Gastrocnemius medialis (tissue), 4 donors: ENCODE data around the gene CYB5R3.
A peak's percentile ranks its signal among the peaks of the same experiment; 100 is the strongest.

Experiments
- POLR2A ChIP-seq, 2 donors: fragments of 450-650 bp; IDR thresholded peaks; one replicate each; pipeline ENCODE4 v1.6.1; 2017; ENCODE audit warnings: antibody characterized with exemption in 2 of 2, mild to moderate bottlenecking in 2 of 2, moderate library complexity in 2 of 2
- TF ChIP-seq, protein P1 (sequence below), 5 experiments: fragments of 450-650 bp in 3 of 5; fragments of 200-600 bp in 2 of 5; sonication (generic) in 2 of 5; IDR thresholded peaks in 4 of 5; conservative IDR thresholded peaks in 1 of 5; 1 replicate in 4 of 5; 2 replicates in 1 of 5; pipeline ENCODE4 v1.5.1; 2016 to 2019; ENCODE audit warnings: antibody characterized with exemption in 5 of 5, mild to moderate bottlenecking in 3 of 5, moderate library complexity in 3 of 5

DNA sequence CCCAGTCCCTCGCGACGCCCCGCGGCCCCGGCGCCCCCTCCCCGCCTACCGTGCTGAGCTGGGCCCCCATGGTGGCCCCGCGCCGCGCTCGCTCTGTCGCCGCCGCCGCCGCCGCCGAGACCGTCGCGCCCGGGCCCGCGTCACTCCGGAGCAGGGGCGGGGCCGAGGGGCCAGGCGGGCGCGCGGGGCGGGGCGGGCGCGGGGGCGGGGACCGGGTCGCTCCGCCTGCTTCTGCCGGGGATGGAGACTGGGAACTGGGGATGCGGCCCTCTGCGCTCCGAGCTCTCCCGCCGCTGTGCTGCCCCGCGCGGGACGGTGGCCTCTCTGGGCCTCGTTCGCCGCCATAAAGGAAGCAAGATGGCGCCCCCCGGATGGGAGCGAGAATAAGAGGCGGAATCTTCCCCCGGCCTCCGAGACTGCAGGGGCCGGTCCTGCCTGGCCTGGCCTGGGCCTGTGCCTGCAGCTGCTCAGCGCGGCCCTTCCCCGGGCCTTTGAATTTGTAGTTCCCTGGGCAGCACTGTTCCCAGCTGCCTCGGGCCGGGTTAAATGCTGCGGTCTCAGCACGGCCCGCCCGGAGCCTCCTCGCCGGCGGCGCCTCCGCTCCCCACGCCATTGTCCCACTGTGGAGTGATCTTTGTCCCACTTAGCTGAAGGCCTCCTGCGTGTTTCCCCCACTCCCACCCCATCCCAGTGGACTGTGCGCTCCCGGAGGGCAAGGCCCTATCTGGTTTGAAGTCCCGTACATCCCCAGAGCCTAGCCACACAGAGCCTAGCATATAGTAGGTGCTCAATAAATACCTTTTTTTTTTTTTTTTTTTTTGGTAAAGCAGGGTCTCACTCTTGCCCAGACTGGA is at the start of gene CYB5R3:
- TF ChIP-seq, protein P1, sequence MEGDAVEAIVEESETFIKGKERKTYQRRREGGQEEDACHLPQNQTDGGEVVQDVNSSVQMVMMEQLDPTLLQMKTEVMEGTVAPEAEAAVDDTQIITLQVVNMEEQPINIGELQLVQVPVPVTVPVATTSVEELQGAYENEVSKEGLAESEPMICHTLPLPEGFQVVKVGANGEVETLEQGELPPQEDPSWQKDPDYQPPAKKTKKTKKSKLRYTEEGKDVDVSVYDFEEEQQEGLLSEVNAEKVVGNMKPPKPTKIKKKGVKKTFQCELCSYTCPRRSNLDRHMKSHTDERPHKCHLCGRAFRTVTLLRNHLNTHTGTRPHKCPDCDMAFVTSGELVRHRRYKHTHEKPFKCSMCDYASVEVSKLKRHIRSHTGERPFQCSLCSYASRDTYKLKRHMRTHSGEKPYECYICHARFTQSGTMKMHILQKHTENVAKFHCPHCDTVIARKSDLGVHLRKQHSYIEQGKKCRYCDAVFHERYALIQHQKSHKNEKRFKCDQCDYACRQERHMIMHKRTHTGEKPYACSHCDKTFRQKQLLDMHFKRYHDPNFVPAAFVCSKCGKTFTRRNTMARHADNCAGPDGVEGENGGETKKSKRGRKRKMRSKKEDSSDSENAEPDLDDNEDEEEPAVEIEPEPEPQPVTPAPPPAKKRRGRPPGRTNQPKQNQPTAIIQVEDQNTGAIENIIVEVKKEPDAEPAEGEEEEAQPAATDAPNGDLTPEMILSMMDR (IDR thresholded peaks at IDR 0.05 in 4 of 5, conservative IDR thresholded peaks at IDR 0.05 in 1 of 5), result peak in 1 of 5 experiments; percentile 11
- TF ChIP-seq POLR2A (IDR thresholded peaks at IDR 0.05), result peak; percentile 41 to 75
